ENCODE data around the gene CALCB. TPM values are rescaled to one million over a fixed set of nuclear protein-coding genes. Genes with fewer than 3 reads are reported as not detected.
A peak's percentile ranks its signal among the peaks of the same experiment; 100 is the strongest.

Gene CALCB
- total RNA-seq, 1 donor from 2014 or later: not detected

- DNase-seq (ENCODE audit: low spot score) (no peak), ATAC-seq (no peak)
- intact Hi-C loops (cut with DNase I): no loop called here
Measured at GRCh38 chr11:15071556-15072255, 1.7 kb upstream of the CALCB start.

GRCh38 chr11:15072551-15073143 is 746 bp upstream of the CALCB start:
- no peak for ATAC-seq
- intact Hi-C loops (cut with DNase I): no loop called here

GRCh38 chr11:15074206-15075161 is 1.1 kb downstream of the CALCB start:
- intact Hi-C loops (cut with DNase I): no loop called here
- DNase-seq (ENCODE audit: low spot score): peak; percentile 83
- peak; percentile 75 for ATAC-seq

More at GRCh38 chr11:15072551-15073143, 746 bp upstream of the CALCB start:
- no peak for DNase-seq (ENCODE audit: low spot score)

GRCh38 chr11:15075162-15075526 is 1.8 kb downstream of the CALCB start:
- no peak for DNase-seq (ENCODE audit: low spot score)
- intact Hi-C loops (cut with DNase I): no loop called here
- ATAC-seq: no peak

- intact Hi-C loops (cut with DNase I): no loop called here
- ATAC-seq (no peak), DNase-seq (ENCODE audit: low spot score) (no peak)
Measured at GRCh38 chr11:15091175-15091574, 17.8 kb downstream of the CALCB start.

- intact Hi-C loops (cut with DNase I): no loop called here
- no peak for DNase-seq (ENCODE audit: low spot score)
- ATAC-seq: no peak
Measured at GRCh38 chr11:15091625-15092024, 18.2 kb downstream of the CALCB start.

GRCh38 chr11:15093432-15093831 is 20.0 kb downstream of the CALCB start:
- DNase-seq (ENCODE audit: low spot score) (no peak), ATAC-seq (no peak)
- intact Hi-C loops (cut with DNase I): no loop called here

- intact Hi-C loops (cut with DNase I): no loop called here
- DNase-seq (ENCODE audit: low spot score) (no peak), ATAC-seq (no peak)
Measured at GRCh38 chr11:15095736-15096228, 22.4 kb downstream of the CALCB start.

GRCh38 chr11:15097411-15097810 is 24.0 kb downstream of the CALCB start:
- DNase-seq (ENCODE audit: low spot score) (no peak), ATAC-seq (no peak)
- intact Hi-C loops (cut with DNase I): no loop called here

GRCh38 chr11:15099267-15099666 is 25.9 kb downstream of the CALCB start:
- no peak for ATAC-seq
- intact Hi-C loops (cut with DNase I): no loop called here
- DNase-seq (ENCODE audit: low spot score): no peak

- DNase-seq (ENCODE audit: low spot score) (peak; percentile 80), ATAC-seq (peak; percentile 78)
- intact Hi-C loops (cut with DNase I): loop anchor here (5.0 kb wide), 1 partner anchor 106 kb away; no protein-coding TSS in a partner anchor
Measured at GRCh38 chr11:15101072-15101709, 27.8 kb downstream of the CALCB start.

GRCh38 chr11:15104166-15104565 is 30.8 kb downstream of the CALCB start:
- intact Hi-C loops (cut with DNase I): loop anchor here (5.0 kb wide), 1 partner anchor 103 kb away; no protein-coding TSS in a partner anchor
- DNase-seq (ENCODE audit: low spot score) (no peak), ATAC-seq (no peak)

- intact Hi-C loops (cut with DNase I): no loop called here
- ATAC-seq (no peak), DNase-seq (ENCODE audit: low spot score) (no peak)
Measured at GRCh38 chr11:15106201-15106965, 33.0 kb downstream of the CALCB start.

- intact Hi-C loops (cut with DNase I): no loop called here
- no peak for ATAC-seq
- DNase-seq (ENCODE audit: low spot score): no peak
Measured at GRCh38 chr11:15107730-15108515, 34.5 kb downstream of the CALCB start.

GRCh38 chr11:15108592-15109130 is 35.3 kb downstream of the CALCB start:
- no peak for ATAC-seq
- intact Hi-C loops (cut with DNase I): no loop called here
- DNase-seq (ENCODE audit: low spot score): no peak

GRCh38 chr11:15109602-15110001 is 36.2 kb downstream of the CALCB start:
- ATAC-seq (no peak), DNase-seq (ENCODE audit: low spot score) (no peak)
- intact Hi-C loops (cut with DNase I): no loop called here

GRCh38 chr11:15111215-15111614 is 37.8 kb downstream of the CALCB start:
- ATAC-seq (no peak), DNase-seq (ENCODE audit: low spot score) (no peak)
- intact Hi-C loops (cut with DNase I): no loop called here
